HCT116 (cell line): ENCODE results near the gene RPL15. TPM values are rescaled to one million over a fixed set of nuclear protein-coding genes. Genes with fewer than 3 reads are reported as not detected.

Experiments
- ATAC-seq: fragments of 200-7000 bp; cut with Tn5 transposase; 2 replicates; pipeline ENCODE4 v1.9.1; 2020; ENCODE audit warnings: mild to moderate bottlenecking, moderate library complexity
- BruUV-seq: library from RNA; stranded (reverse); fragments of 400-500 nt; replicated peaks from 2 replicates; lab custom pipeline; 2021; lab: Mats Ljungman, UMichigan
- CTCF ChIA-PET: fragments of 300-600 bp; sonication (Branson Sonifier 250); formaldehyde crosslinking; loops from one replicate; lab custom pipeline; 2021; ENCODE audit warnings: antibody characterized with exemption; lab: Charles Lee
- POLR2A ChIA-PET: fragments of 300-600, 350-600 bp; sonication (Branson Sonifier 250); formaldehyde crosslinking; loops from one replicate; lab custom pipeline; 2021; ENCODE audit warnings: antibody characterized with exemption; lab: Charles Lee
- RAD21 ChIA-PET, 2 experiments: fragments of 300-600 bp; sonication (Branson Sonifier 250); formaldehyde crosslinking; loops; one replicate each; lab custom pipeline; 2023; ENCODE audit warnings: low total read pairs in 2 of 2; ENCODE audit not compliant: uncharacterized antibody in 2 of 2, unreplicated experiment in 2 of 2, low non-redundant PET in 1 of 2; lab: Charles Lee
- DNase-seq: peaks from one replicate; pipeline ENCODE4 v3.0.0-alpha.2; 2010; ENCODE audit warnings: low read depth, low spot score
- H2AFZ ChIP-seq: fragments of 200-600 bp; shearing (Covaris generic), sonication (generic); 2 replicates; pipeline ENCODE4 v1.6.1; 2017; ENCODE audit warnings: low read depth, mixed run types, mixed read lengths, antibody characterized with exemption, low read length; ENCODE audit not compliant: poor library complexity, severe bottlenecking
- H3K27ac ChIP-seq: 2 replicates; pipeline ENCODE4 v1.5.1; 2012; ENCODE audit warnings: low read depth, low read length
- H3K27me3 ChIP-seq: fragments of 200-600 bp; sonication (generic); 2 replicates; pipeline ENCODE4 v1.6.1; 2016; ENCODE audit warnings: mixed run types, low read length, mixed read lengths; ENCODE audit not compliant: insufficient read depth
- H3K36me3 ChIP-seq, 2 experiments: fragments of 200-500 bp in 1 of 2; fragments of 200-600 bp in 1 of 2; sonication (Bioruptor generic) in 1 of 2; sonication (generic) in 1 of 2; 2 replicates each; pipeline versions ENCODE4 v1.5.1 to v1.6.1; 2014 to 2016; ENCODE audit warnings: low read length in 2 of 2, inconsistent platforms in 1 of 2, mixed read lengths in 1 of 2, mixed run types in 1 of 2; ENCODE audit not compliant: insufficient read depth in 2 of 2, control insufficient read depth in 1 of 2
- H3K4me1 ChIP-seq, 2 experiments: fragments of 200-600 bp in 1 of 2; sonication (generic) in 1 of 2; 2 replicates each; pipeline versions ENCODE4 v1.5.1 to v1.6.1; 2012 to 2017; ENCODE audit warnings: low read length in 2 of 2, inconsistent platforms in 1 of 2, mild to moderate bottlenecking in 1 of 2, mixed read lengths in 1 of 2, mixed run types in 1 of 2, moderate library complexity in 1 of 2; ENCODE audit not compliant: insufficient read depth in 2 of 2, control insufficient read depth in 1 of 2
- H3K4me2 ChIP-seq: fragments of 200-600 bp; sonication (generic); 2 replicates; pipeline ENCODE4 v1.6.1; 2017; ENCODE audit warnings: mixed run types, low read length, mixed read lengths
- H3K4me3 ChIP-seq, 2 experiments: fragments of 200-600 bp in 1 of 2; sonication (generic) in 1 of 2; replicated peaks in 1 of 2; 2 replicates each; pipeline ENCODE4 v1.5.1; 2011 to 2016; ENCODE audit warnings: low read length in 2 of 2, control low read depth in 1 of 2, low read depth in 1 of 2, mild to moderate bottlenecking in 1 of 2, mixed read lengths in 1 of 2, mixed run types in 1 of 2
- H3K79me2 ChIP-seq: fragments of 200-600 bp; sonication (generic); 2 replicates; pipeline ENCODE4 v1.6.1; 2017; ENCODE audit warnings: mild to moderate bottlenecking, mixed run types, low read length, moderate library complexity, mixed read lengths; ENCODE audit not compliant: insufficient read depth
- H3K9ac ChIP-seq: fragments of 200-600 bp; sonication (generic); 2 replicates; pipeline ENCODE4 v1.6.1; 2016; ENCODE audit warnings: low read length, mixed read lengths
- H3K9me2 ChIP-seq: fragments of 200-600 bp; sonication (generic), shearing (Covaris generic); 2 replicates; pipeline ENCODE4 v1.6.1; 2017; ENCODE audit warnings: mixed run types, mild to moderate bottlenecking, moderate library complexity; ENCODE audit not compliant: insufficient read depth
- H3K9me3 ChIP-seq, 2 experiments: fragments of 200-500 bp in 1 of 2; fragments of 200-600 bp in 1 of 2; sonication (Bioruptor generic) in 1 of 2; sonication (generic) in 1 of 2; 2 replicates each; pipeline ENCODE4 v1.6.1; 2014 to 2017; ENCODE audit warnings: low read length in 2 of 2, mixed read lengths in 2 of 2, inconsistent platforms in 1 of 2, low read depth in 1 of 2, mild to moderate bottlenecking in 1 of 2, mixed run types in 1 of 2, moderate library complexity in 1 of 2; ENCODE audit not compliant: control insufficient read depth in 1 of 2, insufficient read depth in 1 of 2
- H4K20me1 ChIP-seq: fragments of 200-600 bp; sonication (generic), shearing (Covaris generic); 2 replicates; pipeline ENCODE4 v1.6.1; 2017; ENCODE audit warnings: mixed run types, mild to moderate bottlenecking, moderate library complexity; ENCODE audit not compliant: insufficient read depth
- ELF1 ChIP-seq: IDR thresholded peaks from 2 replicates; pipeline ENCODE4 v1.6.1; 2012; ENCODE audit warnings: low read depth, borderline replicate concordance
- FOSL1 ChIP-seq: IDR thresholded peaks from 2 replicates; pipeline ENCODE4 v1.6.1; 2012; ENCODE audit warnings: low read depth
- MAX ChIP-seq: IDR thresholded peaks from 2 replicates; pipeline ENCODE4 v1.6.1; 2012
- REST ChIP-seq: IDR thresholded peaks from 2 replicates; pipeline ENCODE4 v1.6.1; 2012; ENCODE audit warnings: low read depth
- SIN3A ChIP-seq: IDR thresholded peaks from 2 replicates; pipeline ENCODE4 v1.6.1; 2012; ENCODE audit warnings: low read depth
- intact Hi-C: fragments of 100-400 bp; cut with micrococcal nuclease; formaldehyde crosslinking; loops from 2 replicates; pipeline ENCODE4 v1.10.0; 2022
- total RNA-seq: library from RNA; stranded (reverse); gene quantifications from one replicate; pipeline ENCODE4 v1.2.1, GENCODE V29; 2021; ENCODE audit not compliant: unreplicated experiment
- TF ChIP-seq, protein P1 (sequence below): IDR thresholded peaks from 2 replicates; pipeline ENCODE4 v1.6.1; 2011; ENCODE audit warnings: mild to moderate bottlenecking, low read length, moderate library complexity; ENCODE audit not compliant: insufficient replicate concordance; ENCODE audit errors: extremely low read depth

RPL15 gene
- total RNA-seq, 1 experiment from 2014 or later = 2,177 TPM

GRCh38 chr3:23966328-23966727, 49.4 kb downstream of the RPL15 start:
- CTCF ChIA-PET = no interaction called here

More at GRCh38 chr3:23966328-23966727, 49.4 kb downstream of the RPL15 start:
- peaks cover 24 to 26% of the 10 kb centered on the region in 2 experiments; a peak in 3 of 4 replicates for H3K36me3 ChIP-seq
- ATAC-seq = no peak
- H2AFZ ChIP-seq = no peak overlapping the region
- H3K9ac ChIP-seq = no peak overlapping the region
- intact Hi-C loops = no loop called here
- H3K9me3 ChIP-seq = no peaks in the 10 kb centered on the region
- no TSS peak for BruUV-seq
- H3K9me2 ChIP-seq = no peaks in the 10 kb centered on the region
- H3K27me3 ChIP-seq = no peaks in the 10 kb centered on the region
- H3K4me2 ChIP-seq = no peak overlapping the region
- peaks cover 62% of the 10 kb centered on the region for H3K79me2 ChIP-seq
- ChIA-PET RAD21 (no interaction called here), POLR2A (no interaction called here)
- TF ChIP-seq, protein P1, sequence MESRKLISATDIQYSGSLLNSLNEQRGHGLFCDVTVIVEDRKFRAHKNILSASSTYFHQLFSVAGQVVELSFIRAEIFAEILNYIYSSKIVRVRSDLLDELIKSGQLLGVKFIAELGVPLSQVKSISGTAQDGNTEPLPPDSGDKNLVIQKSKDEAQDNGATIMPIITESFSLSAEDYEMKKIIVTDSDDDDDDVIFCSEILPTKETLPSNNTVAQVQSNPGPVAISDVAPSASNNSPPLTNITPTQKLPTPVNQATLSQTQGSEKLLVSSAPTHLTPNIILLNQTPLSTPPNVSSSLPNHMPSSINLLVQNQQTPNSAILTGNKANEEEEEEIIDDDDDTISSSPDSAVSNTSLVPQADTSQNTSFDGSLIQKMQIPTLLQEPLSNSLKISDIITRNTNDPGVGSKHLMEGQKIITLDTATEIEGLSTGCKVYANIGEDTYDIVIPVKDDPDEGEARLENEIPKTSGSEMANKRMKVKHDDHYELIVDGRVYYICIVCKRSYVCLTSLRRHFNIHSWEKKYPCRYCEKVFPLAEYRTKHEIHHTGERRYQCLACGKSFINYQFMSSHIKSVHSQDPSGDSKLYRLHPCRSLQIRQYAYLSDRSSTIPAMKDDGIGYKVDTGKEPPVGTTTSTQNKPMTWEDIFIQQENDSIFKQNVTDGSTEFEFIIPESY = no peak
- TF ChIP-seq REST (no peak), ELF1 (no peak), MAX (no peak), SIN3A (no peak), FOSL1 (no peak)
- H3K4me3 ChIP-seq = no peak overlapping the region
- peaks cover 10 to 24% of the 10 kb centered on the region in 2 experiments for H3K4me1 ChIP-seq
- no peak for DNase-seq
- H3K27ac ChIP-seq = no peak overlapping the region
- H4K20me1 ChIP-seq = peaks cover 4% of the 10 kb centered on the region; the same call in 1 of the 2 replicates
